ENCODE results near the gene KLF7. TPM values are rescaled to one million over a fixed set of nuclear protein-coding genes. Genes with fewer than 3 reads are reported as not detected.

The KLF7 gene
- total RNA-seq, 4 donors from 2014 or later: 22.5 to 63.5 (median 37.1) TPM

- H3K27me3 ChIP-seq: no peaks in the 10 kb centered on the region
- TF ChIP-seq POLR2A (IDR thresholded peaks at IDR 0.05) (no peak), CTCF (IDR thresholded peaks at IDR 0.05) (no peak)
- H3K9me3 ChIP-seq: no peaks in the 10 kb centered on the region
- no peaks in the 10 kb centered on the region for H3K4me1 ChIP-seq
- H3K4me3 ChIP-seq: no peak overlapping the region
- H3K27ac ChIP-seq: no peak overlapping the region
- no peak for DNase-seq
- peaks cover 0 to 21% (median 0%) of the 10 kb centered on the region in 3 donors for H3K36me3 ChIP-seq
These were observed 42.4 kb downstream of the KLF7 start for GRCh38 chr2:207123335-207123744.

DNA sequence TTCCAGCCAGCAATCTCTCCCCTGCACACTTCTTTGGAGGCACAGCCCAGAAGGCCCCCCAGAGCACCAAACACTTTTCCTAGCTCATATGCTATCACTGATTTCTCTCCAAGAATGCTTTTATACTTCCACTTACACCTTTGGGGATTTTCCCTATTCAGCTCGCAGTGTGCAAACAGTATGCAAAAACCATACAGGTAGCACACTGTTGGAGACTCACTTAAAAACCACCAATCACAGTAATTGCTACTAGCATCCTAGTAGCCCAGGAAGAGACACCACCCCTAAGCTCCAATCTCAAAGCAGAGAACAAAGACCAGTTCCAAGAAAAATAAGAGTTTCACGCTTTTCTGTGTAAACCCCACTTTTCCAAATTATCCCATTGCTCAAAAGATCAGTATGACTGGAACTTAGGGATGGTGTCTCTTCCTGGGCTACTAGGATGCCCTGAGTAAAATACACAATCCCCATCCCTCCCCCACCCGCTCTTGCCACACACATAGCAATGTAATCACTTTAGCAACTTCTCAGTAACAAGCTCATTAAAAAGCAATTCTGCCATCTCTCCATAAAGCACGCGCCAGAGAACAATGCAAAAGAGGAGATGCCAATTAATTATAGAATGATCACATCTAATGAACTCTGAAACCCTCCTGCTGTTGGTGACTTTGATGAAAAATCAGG, 43.0 kb downstream of the KLF7 start:
- H3K27ac ChIP-seq: no peak overlapping the region
- H3K4me3 ChIP-seq: no peak overlapping the region
- no peaks in the 10 kb centered on the region for H3K4me1 ChIP-seq
- peaks cover 0 to 21% (median 0%) of the 10 kb centered on the region in 3 donors for H3K36me3 ChIP-seq
- no peaks in the 10 kb centered on the region for H3K27me3 ChIP-seq
- TF ChIP-seq POLR2A (IDR thresholded peaks at IDR 0.05): no peak
- TF ChIP-seq CTCF (IDR thresholded peaks at IDR 0.05): no peak
- H3K9me3 ChIP-seq: no peaks in the 10 kb centered on the region
- no peak for DNase-seq

GRCh38 chr2:207121784-207122183, 44.0 kb downstream of the KLF7 start:
- Histone ChIP-seq H3K36me3 (peaks cover 0 to 21% (median 0%) of the 10 kb centered on the region in 3 donors), H3K27me3 (no peaks in the 10 kb centered on the region), H3K4me3 (no peak overlapping the region), H3K9me3 (no peaks in the 10 kb centered on the region), H3K27ac (peak overlapping the region in 1 of 4 donors; percentile 16), H3K4me1 (no peaks in the 10 kb centered on the region)
- no peak for DNase-seq
- TF ChIP-seq CTCF (IDR thresholded peaks at IDR 0.05): no peak
- TF ChIP-seq POLR2A (IDR thresholded peaks at IDR 0.05): no peak

DNA sequence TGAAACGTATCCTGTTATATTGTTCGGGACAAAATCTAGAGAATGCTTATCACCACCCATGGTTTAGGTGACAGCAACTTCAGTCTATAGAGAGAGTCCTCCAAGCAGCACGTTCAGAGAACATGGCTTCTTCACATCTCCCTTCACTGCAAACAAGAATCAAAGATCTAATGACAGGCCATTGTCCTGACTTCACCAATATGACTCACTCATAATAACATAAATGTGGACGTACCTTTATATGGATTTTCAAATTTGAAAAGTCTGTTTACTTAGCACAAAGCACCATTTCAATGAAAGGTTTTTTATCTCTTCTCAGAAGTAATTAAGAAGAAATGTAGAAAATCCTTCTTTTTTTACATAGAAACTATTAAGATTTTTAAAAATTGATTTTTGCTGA, 46.7 kb downstream of the KLF7 start:
- Histone ChIP-seq H3K4me1 (no peaks in the 10 kb centered on the region), H3K27me3 (no peaks in the 10 kb centered on the region), H3K4me3 (no peak overlapping the region), H3K9me3 (no peaks in the 10 kb centered on the region), H3K36me3 (peaks cover 0 to 20% (median 0%) of the 10 kb centered on the region in 3 donors), H3K27ac (no peak overlapping the region)
- no peak for DNase-seq
- TF ChIP-seq CTCF (IDR thresholded peaks at IDR 0.05) (no peak), POLR2A (IDR thresholded peaks at IDR 0.05) (no peak)

DNA sequence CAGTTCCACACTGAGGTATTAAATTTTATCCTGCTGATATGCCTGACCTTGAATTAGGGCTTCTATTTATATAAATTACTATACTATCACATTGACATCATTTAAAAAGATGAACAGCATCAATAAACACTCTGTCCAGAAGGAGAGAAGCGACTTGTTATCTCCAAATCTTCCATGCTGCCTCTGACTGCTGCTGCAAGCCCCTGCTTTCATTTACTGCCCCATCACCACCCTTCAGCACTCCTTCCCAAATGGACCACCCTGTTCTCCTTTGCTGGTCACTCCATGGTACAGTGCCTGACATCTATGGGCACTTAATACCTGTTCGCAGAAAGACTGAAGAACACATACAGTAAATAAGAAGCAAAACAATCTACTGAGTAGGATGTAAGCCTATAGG, 48.1 kb downstream of the KLF7 start:
- H3K4me1 ChIP-seq: no peaks in the 10 kb centered on the region
- no peak overlapping the region for H3K27ac ChIP-seq
- no peak for DNase-seq
- H3K4me3 ChIP-seq: no peak overlapping the region
- H3K9me3 ChIP-seq: no peaks in the 10 kb centered on the region
- TF ChIP-seq POLR2A (IDR thresholded peaks at IDR 0.05): no peak
- no peak for TF ChIP-seq CTCF (IDR thresholded peaks at IDR 0.05)
- H3K27me3 ChIP-seq: no peaks in the 10 kb centered on the region
- H3K36me3 ChIP-seq: peaks cover 0 to 8% (median 0%) of the 10 kb centered on the region in 3 donors
